KBM-7 (cell line): Measurements from ENCODE around the gene KMT2E.

Experiments
- DNase-seq: peaks from one replicate; pipeline ENCODE4 v3.0.0-alpha.2; 2015
- in situ Hi-C: fragments of 300-500 bp; cut with MboI; formaldehyde crosslinking; loops from 2 replicates; pipeline ENCODE4 v1.14.3; 2020; ENCODE audit warnings: low sequenced_read_pairs, low pct_unique_long_range_greater_than_20kb, mixed read lengths

Gene KMT2E

DNA sequence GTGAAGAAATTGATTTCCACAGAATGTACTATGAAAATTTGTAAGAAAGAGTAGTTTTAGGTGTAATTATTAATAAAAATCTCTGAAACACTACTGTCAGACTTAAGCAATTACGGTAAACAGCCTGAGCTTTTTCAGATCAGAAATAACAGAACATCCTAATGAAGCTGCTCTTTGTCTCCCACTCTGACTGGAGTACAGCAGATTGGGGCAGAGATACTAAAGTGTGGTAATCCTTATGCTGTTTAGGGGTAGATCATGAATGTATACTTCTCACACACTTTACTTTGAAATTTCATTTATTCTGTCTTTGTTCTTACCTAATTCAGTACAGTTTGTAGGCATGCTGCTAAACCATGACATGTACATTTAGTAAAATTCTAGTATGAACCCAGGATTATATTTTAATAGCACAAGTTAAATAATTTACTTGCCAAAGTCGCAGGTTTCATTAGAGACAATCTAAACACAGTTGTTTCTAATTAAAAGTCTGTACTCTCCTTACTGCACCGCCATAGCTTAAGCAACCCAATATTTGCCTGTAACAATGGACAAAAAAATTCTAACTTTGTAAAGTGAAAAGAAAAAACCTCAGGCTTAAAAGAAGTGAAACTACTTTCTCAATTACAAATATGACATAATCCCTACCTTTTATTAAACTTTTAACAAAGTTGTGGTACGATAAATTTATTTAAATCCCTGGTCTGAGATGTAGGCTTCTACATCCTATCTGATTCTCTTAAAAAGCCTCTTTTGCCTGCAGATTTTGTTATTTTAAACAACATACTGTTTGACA is 88.8 kb downstream of the KMT2E start:
- DNase-seq: no peak
- in situ Hi-C loops: no loop called here

DNA sequence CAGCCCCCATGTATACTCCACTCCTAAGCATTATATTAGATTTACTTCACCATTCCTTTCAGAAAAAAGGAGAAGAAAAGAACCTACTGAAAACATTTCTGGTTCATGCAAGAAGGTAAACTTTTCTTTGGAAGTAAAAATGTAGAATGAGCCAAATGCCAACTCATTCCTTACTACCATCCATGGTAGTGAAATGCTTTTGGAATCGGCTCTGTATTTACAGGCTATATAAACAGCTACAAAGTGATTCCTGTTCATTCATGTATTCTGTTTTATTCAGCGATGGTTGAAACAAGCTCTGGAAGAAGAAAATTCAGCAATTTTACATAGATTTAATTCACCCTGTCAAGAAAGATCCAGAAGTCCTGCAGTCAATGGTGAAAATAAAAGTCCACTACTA is 91.6 kb downstream of the KMT2E start:
- DNase-seq: no peak
- in situ Hi-C loops: no loop called here

DNA sequence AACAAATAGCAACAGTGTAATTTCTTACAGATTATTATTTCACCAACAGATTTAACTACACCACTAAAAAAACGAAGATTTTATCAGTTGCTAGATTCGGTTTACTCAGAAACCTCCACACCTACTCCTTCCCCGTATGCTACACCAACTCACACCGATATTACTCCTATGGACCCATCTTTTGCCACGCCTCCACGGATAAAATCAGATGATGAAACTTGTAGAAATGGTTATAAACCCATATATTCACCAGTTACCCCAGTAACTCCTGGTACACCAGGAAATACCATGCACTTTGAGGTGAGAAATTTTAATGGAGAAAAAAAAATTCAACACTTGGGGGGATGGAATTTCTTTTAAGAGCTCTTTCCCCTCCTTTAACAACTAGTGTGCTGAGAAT is 92.5 kb downstream of the KMT2E start:
- no peak for DNase-seq
- in situ Hi-C loops: no loop called here

DNA sequence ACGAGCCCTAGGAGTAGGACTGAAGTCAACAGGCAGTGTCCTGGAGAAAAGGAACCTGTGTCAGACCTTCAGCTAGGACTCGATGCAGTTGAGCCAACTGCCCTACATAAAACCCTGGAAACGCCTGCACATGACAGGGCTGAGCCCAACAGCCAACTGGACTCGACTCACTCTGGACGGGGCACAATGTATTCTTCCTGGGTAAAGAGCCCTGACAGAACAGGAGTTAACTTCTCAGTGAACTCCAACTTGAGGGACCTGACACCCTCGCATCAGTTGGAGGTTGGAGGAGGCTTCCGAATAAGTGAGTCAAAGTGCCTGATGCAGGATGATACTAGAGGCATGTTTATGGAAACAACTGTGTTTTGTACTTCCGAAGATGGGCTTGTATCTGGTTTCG is 93.5 kb downstream of the KMT2E start:
- in situ Hi-C loops: no loop called here
- DNase-seq: no peak

DNA sequence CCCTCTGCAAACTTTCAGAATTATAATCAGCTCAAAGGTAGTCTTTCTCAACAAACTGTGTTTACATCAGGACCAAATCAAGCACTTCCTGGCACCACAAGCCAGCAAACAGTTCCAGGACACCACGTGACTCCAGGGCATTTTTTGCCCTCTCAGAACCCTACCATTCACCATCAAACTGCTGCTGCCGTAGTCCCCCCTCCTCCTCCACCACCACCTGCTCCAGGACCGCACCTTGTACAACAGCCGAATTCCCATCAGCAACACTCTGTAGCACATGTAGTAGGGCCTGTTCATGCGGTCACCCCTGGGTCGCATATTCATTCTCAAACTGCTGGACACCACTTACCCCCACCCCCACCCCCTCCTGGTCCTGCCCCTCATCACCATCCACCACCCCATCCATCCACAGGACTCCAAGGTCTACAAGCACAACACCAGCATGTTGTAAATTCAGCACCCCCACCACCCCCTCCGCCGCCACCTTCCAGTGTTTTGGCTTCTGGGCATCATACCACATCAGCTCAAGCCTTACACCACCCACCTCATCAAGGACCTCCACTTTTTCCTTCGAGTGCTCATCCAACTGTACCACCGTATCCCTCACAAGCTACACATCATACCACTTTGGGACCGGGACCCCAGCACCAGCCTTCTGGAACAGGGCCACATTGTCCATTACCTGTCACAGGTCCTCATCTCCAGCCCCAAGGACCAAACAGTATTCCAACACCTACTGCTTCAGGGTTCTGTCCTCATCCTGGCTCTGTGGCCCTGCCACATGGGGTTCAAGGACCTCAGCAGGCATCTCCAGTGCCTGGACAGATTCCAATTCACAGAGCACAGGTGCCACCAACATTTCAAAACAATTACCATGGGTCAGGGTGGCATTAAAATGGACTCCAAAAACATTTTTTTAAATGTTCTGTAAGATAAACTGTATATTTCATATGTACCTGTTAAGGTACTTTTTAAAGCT is 98.7 kb downstream of the KMT2E start:
- in situ Hi-C loops: no loop called here
- DNase-seq: no peak

DNA sequence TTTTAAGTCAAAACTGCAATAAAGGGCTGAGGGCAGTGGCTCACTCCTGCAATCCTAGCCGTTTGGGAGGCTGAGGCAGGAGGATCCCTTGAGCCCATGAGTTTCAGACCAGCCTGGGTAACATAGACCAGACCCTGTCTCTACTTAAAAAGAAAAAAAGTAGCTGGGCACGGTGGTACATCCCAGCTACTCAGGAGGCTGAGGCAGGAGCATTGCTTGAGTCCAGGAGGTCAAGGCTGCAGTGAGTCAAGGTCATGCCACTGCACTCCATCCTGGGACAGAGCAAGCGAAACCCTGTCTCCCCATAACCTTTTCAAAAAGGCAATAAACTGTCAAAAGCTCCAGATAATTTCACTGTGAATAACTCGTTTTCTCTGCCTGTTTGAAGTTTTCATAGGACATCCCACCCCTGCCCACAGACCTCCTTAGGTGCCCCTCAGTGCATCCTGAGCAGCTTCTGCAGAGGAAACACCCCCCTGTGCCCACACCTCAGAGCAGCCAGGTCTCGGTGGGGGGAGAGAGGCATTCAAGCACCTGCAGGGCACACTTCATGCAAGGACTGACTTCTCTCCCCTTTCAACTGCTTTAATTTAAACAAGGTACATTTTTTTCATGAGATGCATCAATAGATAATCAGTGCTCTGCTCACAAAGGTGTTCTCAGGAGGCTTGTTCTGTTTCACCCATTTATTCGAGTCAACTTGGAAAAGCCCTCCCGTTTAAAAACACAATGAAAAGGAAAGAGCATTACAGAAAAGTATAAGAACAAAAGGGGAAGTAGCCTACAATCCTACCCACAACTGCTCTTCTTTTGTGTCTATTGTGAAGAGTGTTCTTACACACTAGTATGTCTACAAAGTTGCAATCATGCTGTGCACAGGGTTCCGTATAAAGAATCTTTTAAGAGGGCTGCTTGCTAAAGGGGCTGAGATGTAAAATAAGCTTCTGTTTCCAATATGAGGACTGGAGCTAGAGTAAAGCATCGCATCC is 104.9 kb downstream of the KMT2E start:
- in situ Hi-C loops: no loop called here
- peak; percentile 63 for DNase-seq

DNA sequence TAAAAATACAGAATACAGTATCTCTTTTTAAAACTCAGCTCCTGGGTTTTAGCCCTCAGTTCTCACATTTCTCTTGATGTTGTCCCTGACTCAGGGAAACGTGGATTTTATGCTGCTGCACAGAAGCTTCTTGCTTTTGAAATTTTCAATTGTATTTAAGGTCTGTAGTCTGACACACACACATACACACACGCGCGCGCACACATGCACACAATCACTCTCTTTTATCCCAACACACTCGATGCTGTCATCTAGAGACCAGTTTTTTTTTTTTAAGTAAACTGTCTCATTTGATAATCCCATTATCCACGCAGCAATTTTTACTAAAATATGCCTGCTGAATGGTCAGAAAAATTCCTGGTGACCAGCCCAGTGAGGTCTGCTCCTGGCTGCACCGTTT is 108.6 kb downstream of the KMT2E start:
- in situ Hi-C loops: no loop called here
- no peak for DNase-seq

DNA sequence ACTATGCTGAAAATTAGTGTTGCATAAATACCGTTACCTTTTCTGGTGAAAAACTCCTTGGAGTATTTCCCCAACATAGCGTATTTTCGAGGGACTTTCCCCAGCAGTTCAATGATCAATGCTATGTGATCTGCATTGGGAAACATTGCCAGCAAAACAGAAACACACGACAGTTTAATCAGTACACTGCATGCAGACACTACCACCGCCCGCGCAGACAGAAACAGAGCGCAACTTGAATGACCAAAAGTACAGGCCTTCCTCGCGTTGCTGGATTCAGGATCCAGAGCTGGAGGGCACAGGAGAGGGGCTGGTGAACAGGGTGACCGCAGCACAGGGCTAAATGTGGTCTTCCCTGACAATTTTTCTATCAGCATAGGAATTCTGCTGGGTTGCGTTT is 111.7 kb downstream of the KMT2E start:
- DNase-seq: no peak
- in situ Hi-C loops: no loop called here

DNA sequence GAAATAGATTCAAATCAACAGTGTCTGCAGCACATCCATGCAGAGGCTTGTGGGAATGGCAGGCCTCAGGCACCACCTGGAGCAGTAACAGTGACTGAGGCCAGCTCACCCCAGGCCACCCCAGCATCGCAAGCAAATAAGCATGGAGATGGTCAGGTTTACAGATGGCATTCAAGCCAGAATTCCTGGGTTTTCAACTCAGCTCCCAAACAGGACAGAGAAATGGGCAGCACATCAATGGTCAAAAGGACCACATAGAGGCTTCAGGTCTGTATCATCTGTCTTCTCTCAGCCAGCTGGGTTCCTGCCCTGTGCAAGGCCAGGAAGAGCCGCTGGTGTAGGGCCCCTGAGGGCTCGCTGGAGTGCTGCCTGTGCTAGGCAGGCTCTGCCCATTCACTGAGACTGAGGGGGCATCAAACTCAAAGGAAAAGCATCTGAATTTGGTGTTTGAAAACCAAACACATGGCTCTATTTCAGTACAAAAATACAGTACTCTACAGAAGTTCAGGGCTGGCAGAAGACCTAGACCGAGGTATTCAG is 112.5 kb downstream of the KMT2E start:
- in situ Hi-C loops: no loop called here
- DNase-seq: no peak

DNA sequence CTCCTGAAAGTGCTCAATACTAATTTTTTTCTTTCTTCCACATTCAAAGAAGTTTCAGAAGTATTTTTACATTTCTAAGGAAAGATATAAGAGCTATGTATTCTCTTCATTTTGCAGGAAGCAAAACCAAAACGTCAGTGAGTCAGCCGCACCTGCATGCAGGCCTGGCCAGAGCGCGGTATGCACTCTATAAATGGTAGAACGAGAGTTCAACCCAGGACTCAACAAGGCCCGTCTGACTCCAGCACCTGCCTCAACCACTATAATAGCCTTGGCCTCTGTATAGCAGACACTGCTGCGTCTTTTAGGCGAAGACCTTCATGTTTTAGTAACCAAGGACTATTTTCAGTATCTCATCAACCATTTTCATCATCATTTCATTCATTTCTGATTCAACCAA is 113.2 kb downstream of the KMT2E start:
- in situ Hi-C loops: no loop called here
- DNase-seq: no peak

DNA sequence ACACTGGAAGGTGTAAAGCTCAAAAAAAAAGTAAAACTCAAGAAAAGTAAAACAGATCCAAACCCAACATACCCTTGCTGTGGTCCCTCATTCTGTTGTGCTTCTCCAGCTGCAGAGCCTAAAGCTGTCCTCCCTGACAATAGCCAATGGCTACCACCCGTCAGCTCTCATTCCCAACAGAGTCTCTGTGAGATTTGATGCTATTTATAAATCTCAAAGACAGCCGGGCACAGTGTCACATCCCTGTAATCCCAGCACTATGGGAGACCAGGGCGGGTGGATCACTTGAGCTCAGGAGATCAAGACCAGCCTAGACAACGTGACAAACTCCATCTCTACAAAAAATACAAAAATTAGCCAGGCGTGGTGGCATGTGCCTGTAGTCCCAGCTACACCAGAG is 116.0 kb downstream of the KMT2E start:
- in situ Hi-C loops: no loop called here
- DNase-seq: no peak

DNA sequence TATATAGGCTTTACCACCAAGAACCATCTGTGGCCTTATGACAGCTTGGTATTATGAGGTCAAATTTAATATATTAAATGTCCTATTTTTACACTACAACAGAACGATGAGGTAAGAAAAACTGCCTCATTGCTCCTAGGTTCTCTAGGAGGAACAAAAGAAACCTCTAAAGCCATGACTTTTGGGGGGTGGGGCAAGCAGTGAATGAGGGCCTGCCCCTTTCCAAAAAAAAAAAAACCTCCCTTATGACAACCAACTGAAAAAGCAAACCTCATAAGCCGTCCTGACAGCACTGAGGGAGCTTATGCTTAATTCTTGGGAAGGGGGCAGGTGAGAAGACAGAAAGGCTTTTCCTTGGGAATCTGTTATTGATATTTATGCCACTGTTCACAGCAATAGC is 116.6 kb downstream of the KMT2E start:
- in situ Hi-C loops: no loop called here
- no peak for DNase-seq

DNA sequence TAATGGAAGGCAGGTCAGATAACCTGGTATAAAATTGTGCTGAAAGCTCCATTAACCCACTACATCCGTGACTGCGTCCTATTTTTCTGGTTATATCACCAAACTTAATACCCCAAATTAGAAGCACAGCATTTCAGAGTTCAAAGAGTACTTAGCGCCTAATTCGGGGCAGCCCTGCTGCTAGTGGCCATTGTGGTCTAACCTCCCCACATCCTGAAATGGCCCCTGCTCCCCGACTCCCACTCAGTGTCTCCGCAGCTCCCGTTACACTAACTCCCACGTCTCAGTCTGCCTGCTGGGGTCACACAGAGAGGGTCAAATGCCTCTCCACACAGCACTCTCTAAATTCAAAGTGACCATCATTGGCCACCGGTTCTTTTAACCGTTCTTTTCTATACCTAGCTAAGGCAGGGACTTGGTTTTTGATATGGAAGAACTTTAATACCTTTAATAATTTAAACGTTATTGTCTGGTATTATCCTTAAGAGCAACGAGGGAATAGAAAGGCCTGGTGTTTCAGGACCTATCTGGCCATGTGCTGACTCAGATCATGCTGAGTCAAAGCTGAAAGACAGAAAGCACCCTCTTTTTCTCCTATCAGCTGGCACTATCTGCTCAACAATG is 117.1 kb downstream of the KMT2E start:
- in situ Hi-C loops: no loop called here
- peak; percentile 27 for DNase-seq

DNA sequence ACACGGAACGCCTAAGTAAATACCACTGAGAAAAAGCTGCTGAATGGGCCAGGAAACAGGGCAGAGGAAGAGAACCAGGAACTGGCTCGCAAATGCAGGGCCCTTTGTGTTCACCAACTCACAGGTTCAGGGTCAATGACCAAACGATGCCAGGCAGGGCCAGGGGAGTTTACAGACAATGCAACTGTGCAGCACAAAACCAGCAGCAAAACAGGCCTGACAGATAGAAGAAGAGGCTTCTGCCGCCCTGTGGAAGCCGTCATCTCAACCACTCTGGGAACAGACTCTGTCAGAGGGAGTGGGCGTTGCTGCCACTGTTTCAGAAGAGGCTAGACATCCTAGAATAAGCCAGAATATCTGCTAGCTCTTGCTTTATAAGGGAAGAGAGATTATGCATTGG is 117.9 kb downstream of the KMT2E start:
- DNase-seq: no peak
- in situ Hi-C loops: no loop called here

DNA sequence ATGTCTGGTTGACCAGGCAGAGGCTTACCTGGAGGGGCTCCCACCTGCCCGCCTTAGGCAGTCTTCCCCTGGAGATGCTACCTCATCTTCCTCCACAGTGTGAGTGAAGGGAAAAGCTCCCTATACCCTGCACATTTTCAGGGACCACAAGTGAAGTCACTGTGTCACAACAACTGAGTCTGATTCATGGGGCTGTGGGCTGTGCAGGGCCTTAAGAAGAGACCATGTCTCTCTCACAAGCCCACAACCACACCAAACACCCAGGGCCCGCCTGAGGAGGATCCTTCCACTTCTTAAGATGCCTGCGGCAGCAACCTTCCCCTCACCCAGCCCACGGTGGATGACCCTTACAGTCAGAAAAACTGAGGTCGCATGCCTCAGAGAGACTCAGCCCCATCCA is 118.3 kb downstream of the KMT2E start:
- in situ Hi-C loops: no loop called here
- no peak for DNase-seq

DNA sequence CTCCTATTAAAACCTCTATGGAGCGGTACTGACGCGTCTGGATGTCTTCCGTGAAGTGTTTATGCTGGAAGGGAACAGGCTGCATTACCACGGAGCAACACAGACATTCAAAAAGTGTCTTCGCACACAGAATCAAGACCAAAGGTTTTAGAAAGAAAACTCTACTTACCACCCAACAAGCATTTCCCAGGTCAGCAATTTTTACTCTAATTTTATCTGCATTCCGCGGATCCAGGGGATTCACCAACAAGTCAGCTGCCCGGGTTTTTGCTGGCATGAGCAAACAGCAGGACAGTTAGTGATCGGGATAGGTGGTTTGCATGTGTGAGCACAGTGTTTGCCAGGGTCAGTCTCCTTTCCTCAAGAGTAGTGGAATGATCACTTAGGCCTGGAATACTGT is 118.8 kb downstream of the KMT2E start:
- in situ Hi-C loops: no loop called here
- DNase-seq: no peak

DNA sequence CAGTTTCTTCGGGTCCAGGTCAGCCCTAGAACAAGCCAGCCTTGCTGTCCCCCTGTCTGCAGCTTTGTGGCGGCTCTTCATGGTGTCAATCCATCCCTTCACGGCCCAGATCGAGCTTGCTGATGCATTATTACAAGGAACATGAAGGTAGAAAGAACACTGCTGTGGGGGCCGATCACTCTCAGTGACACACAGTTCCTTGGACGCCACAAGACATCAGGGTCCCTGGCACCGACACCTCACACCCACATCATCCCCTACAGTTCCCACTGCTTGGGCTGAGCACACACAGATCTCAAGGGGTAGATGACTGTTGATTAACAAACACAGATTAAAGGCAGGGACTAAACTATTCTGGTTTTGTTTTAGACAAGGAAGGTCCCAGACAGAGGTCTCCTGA is 119.4 kb downstream of the KMT2E start:
- no peak for DNase-seq
- in situ Hi-C loops: no loop called here

DNA sequence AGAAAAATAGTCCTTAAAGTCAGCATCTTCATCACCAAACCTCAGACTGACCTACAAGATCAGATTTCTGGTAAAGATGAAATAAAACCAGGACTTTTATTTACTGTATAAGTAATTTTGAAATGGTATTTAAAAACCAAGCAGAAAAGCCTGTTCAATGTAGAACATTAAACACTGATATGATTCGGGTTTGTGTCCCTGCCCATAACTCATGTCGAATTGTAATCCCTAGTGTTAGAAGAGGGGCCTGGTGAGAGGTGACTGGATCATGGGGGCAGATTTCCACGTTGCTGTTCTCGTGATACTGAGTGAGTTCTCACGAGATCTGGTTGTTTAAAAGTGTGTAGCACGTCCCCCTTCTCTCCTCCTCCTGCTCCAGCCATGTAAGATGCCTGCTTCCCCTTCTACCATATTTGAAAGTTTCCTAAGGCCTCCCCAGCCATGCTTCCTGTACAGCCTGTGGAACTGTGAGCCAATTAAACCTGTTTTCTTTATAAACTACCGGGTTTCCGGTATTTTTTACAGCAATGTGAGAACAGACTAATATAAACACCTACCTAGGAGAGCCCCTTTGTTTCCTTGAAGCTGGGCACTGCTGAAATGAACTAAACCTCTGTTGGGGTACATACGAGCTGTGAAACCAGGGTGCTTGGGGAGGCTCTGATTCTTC is 120.1 kb downstream of the KMT2E start:
- DNase-seq: no peak
- in situ Hi-C loops: no loop called here
